Vagina (tissue), 2 donors: ENCODE results near the gene SAT2.

Experiments used
- CTCF ChIP-seq, 3 experiments: fragments of 450-650 bp in 2 of 3; fragments of 200-600 bp in 1 of 3; sonication (generic) in 1 of 3; IDR thresholded peaks; one replicate each; pipeline ENCODE4 v1.5.1; 2017 to 2019; ENCODE audit warnings: antibody characterized with exemption in 3 of 3, mild to moderate bottlenecking in 2 of 3, moderate library complexity in 2 of 3
- POLR2A ChIP-seq, 2 donors: fragments of 450-650 bp; IDR thresholded peaks; one replicate each; pipeline ENCODE4 v1.6.1; 2017; ENCODE audit warnings: antibody characterized with exemption in 2 of 2, mild to moderate bottlenecking in 2 of 2, moderate library complexity in 2 of 2
- POLR2AphosphoS5 ChIP-seq, 2 donors: sonication (generic); formaldehyde crosslinking; IDR thresholded peaks; one replicate each; pipeline ENCODE4 v1.9.0; 2017; ENCODE audit warnings: antibody characterized with exemption in 2 of 2, mild to moderate bottlenecking in 2 of 2, low read depth in 1 of 2; ENCODE audit not compliant: insufficient read depth in 1 of 2

GRCh38 chr17:7644775-7645174, 17.2 kb upstream of the SAT2 start:
- TF ChIP-seq POLR2A (IDR thresholded peaks at IDR 0.05) = no peak
- no peak for TF ChIP-seq CTCF (IDR thresholded peaks at IDR 0.05)
- TF ChIP-seq POLR2AphosphoS5 (IDR thresholded peaks at IDR 0.05; ENCODE audit: insufficient read depth in 1 of 2, low read depth in 1 of 2) = no peak
